NOMO-1 treated with DMSO at 0.1 percent for 48 hours (cell line): ENCODE data around the gene C4orf50.
"Not testable (repeated sequence)": the region's sequence is repeated elsewhere in the genome, so short reads cannot be mapped to it uniquely, and the experiment has no call there.

Experiments
- DNase-seq: peaks from one replicate; lab custom pipeline; 2025; ENCODE audit not compliant: unreplicated experiment; lab: John Stamatoyannopoulos, UW

C4orf50 gene

GRCh38 chr4:6019316-6020263 lies 1.4 kb upstream of the C4orf50 start:
- DNase-seq = no peak

- DNase-seq = no peak
Measured at GRCh38 chr4:6017800-6018199, 431 bp downstream of the C4orf50 start.

GRCh38 chr4:6017030-6017429 lies 1.2 kb downstream of the C4orf50 start:
- DNase-seq = no peak

GRCh38 chr4:6013564-6013963 lies 4.7 kb downstream of the C4orf50 start:
- no peak for DNase-seq

GRCh38 chr4:6012200-6012599 lies 6.0 kb downstream of the C4orf50 start:
- DNase-seq = no peak

GRCh38 chr4:6011686-6012085 lies 6.5 kb downstream of the C4orf50 start:
- DNase-seq = no peak

- no peak for DNase-seq
Measured at GRCh38 chr4:6011271-6011671, 7.0 kb downstream of the C4orf50 start.

GRCh38 chr4:6010789-6011188 lies 7.4 kb downstream of the C4orf50 start:
- no peak for DNase-seq

GRCh38 chr4:6009452-6009851 lies 8.8 kb downstream of the C4orf50 start:
- DNase-seq = no peak

- no peak for DNase-seq
Measured at GRCh38 chr4:6008766-6009385, 9.4 kb downstream of the C4orf50 start.

- no peak for DNase-seq
Measured at GRCh38 chr4:6008092-6008551, 10.1 kb downstream of the C4orf50 start.

GRCh38 chr4:6005175-6005574 lies 13.1 kb downstream of the C4orf50 start:
- no peak for DNase-seq

- DNase-seq = not testable (repeated sequence)
Measured at GRCh38 chr4:6003485-6003884, 14.7 kb downstream of the C4orf50 start.

GRCh38 chr4:6002926-6003325 lies 15.3 kb downstream of the C4orf50 start:
- no peak for DNase-seq

- no peak for DNase-seq
Measured at GRCh38 chr4:6002492-6002833, 15.8 kb downstream of the C4orf50 start.

GRCh38 chr4:6001680-6002491 lies 16.3 kb downstream of the C4orf50 start:
- no peak for DNase-seq

GRCh38 chr4:5999830-6000365 lies 18.3 kb downstream of the C4orf50 start:
- DNase-seq = no peak

- no peak for DNase-seq
Measured at GRCh38 chr4:5999356-5999755, 18.9 kb downstream of the C4orf50 start.

- DNase-seq = peak; percentile 20
Measured at GRCh38 chr4:5998333-5998936, 19.8 kb downstream of the C4orf50 start.

GRCh38 chr4:5996641-5997040 lies 21.6 kb downstream of the C4orf50 start:
- no peak for DNase-seq
